HepG2 (cell line): ENCODE data around the gene HSF2BP. TPM values are rescaled to one million over a fixed set of nuclear protein-coding genes. Genes with fewer than 3 reads are reported as not detected.

Experiments
- AGO1 ChIP-seq: fragments of 200-400 bp; formaldehyde crosslinking; IDR thresholded peaks from 2 replicates; pipeline ENCODE4 v1.6.1; 2017; ENCODE audit warnings: mild to moderate bottlenecking, low read depth, low read length, moderate library complexity; ENCODE audit not compliant: poor library complexity, severe bottlenecking
- CHD2 ChIP-seq: IDR thresholded peaks from 2 replicates; pipeline ENCODE4 v1.6.1; 2011; ENCODE audit warnings: low read depth, low read length, improper control_type of control experiment
- HDAC1 ChIP-seq: sonication (generic); formaldehyde crosslinking; IDR thresholded peaks from 2 replicates; pipeline ENCODE4 v1.5.1; 2020; ENCODE audit warnings: mild to moderate bottlenecking, missing genetic modification reagents
- KAT2B ChIP-seq: fragments of 150-350 bp; IDR thresholded peaks from 2 replicates; pipeline ENCODE4 v1.6.1; 2014; ENCODE audit warnings: low read depth, low read length, borderline replicate concordance
- NCOA5 ChIP-seq: sonication (generic); formaldehyde crosslinking; IDR thresholded peaks from 2 replicates; pipeline ENCODE4 v1.4.0; 2020; ENCODE audit warnings: missing genetic modification reagents
- PHF21A ChIP-seq: sonication (generic); formaldehyde crosslinking; IDR thresholded peaks from 2 replicates; pipeline ENCODE4 v1.5.0; 2020; ENCODE audit warnings: mild to moderate bottlenecking, missing genetic modification reagents
- PHF5A ChIP-seq: IDR thresholded peaks from one replicate; pipeline ENCODE4 v1.6.1; 2018; ENCODE audit warnings: low read depth, missing genetic modification reagents; ENCODE audit not compliant: unreplicated experiment
- SP1 ChIP-seq, 2 experiments: fragments of 450-650 bp in 1 of 2; sonication (generic) in 1 of 2; formaldehyde crosslinking in 1 of 2; IDR thresholded peaks; 2 replicates each; pipeline versions ENCODE4 v1.4.0 to v1.6.1; 2016 to 2020; ENCODE audit warnings: missing genetic modification reagents in 1 of 2
- TGIF2 ChIP-seq: IDR thresholded peaks from 2 replicates; pipeline ENCODE4 v1.6.1; 2016; ENCODE audit warnings: control low read depth, missing compliant biosample characterization
- YY1 ChIP-seq: IDR thresholded peaks from 2 replicates; pipeline ENCODE4 v1.6.1; 2011; ENCODE audit warnings: low read length, low read depth, moderate library complexity, mild to moderate bottlenecking; ENCODE audit not compliant: insufficient read depth, insufficient replicate concordance
- ZBTB7A ChIP-seq: sonication (generic); formaldehyde crosslinking; IDR thresholded peaks from 2 replicates; pipeline ENCODE4 v1.8.0; 2022; ENCODE audit warnings: mild to moderate bottlenecking, missing genetic modification reagents
- ZNF20 ChIP-seq: sonication (generic); formaldehyde crosslinking; IDR thresholded peaks from 2 replicates; pipeline ENCODE4 v1.4.0; 2020; ENCODE audit warnings: mild to moderate bottlenecking, moderate library complexity, missing genetic modification reagents
- ZNF251 ChIP-seq: sonication (generic); formaldehyde crosslinking; IDR thresholded peaks from 2 replicates; pipeline ENCODE4 v1.9.0; 2021; ENCODE audit warnings: mild to moderate bottlenecking, missing genetic modification reagents
- ZNF331 ChIP-seq: sonication (generic); formaldehyde crosslinking; IDR thresholded peaks from 2 replicates; pipeline ENCODE4 v1.4.0; 2020; ENCODE audit warnings: missing genetic modification reagents
- ZNF350 ChIP-seq: sonication (generic); formaldehyde crosslinking; IDR thresholded peaks from 2 replicates; pipeline ENCODE4 v1.4.0; 2020; ENCODE audit warnings: mild to moderate bottlenecking, low read depth, missing genetic modification reagents, borderline replicate concordance
- ZNF431 ChIP-seq: sonication (generic); formaldehyde crosslinking; IDR thresholded peaks from 2 replicates; pipeline ENCODE4 v1.9.0; 2022; ENCODE audit warnings: missing genetic modification reagents, low read depth, mild to moderate bottlenecking, borderline replicate concordance
- ZNF567 ChIP-seq: sonication (generic); formaldehyde crosslinking; IDR thresholded peaks from 2 replicates; pipeline ENCODE4 v1.8.1; 2023; ENCODE audit warnings: mild to moderate bottlenecking, missing genetic modification reagents, borderline replicate concordance
- ZNF782 ChIP-seq: sonication (generic); formaldehyde crosslinking; IDR thresholded peaks from 2 replicates; pipeline ENCODE4 v1.4.0; 2020; ENCODE audit warnings: missing genetic modification reagents, mild to moderate bottlenecking, borderline replicate concordance
- ZNF879 ChIP-seq: sonication (generic); formaldehyde crosslinking; IDR thresholded peaks from 2 replicates; pipeline ENCODE4 v1.8.1; 2023; ENCODE audit warnings: missing genetic modification reagents
- polyA plus RNA-seq, 8 experiments: library from polyadenylated mRNA; depleted of rRNA in 3 of 8; stranded (reverse) in 7 of 8; unstranded in 1 of 8; fragments of >200 nt; fragmentation: Illumina TruSeq in 4 of 8; extraction: Trizol in 4 of 8; gene quantifications; 2 replicates each; pipeline versions ENCODE4 v1.2.1 to v1.2.3, GENCODE V29; 2011 to 2016; ENCODE audit warnings: low read depth in 4 of 8, missing spikeins in 1 of 8, mixed read lengths in 1 of 8; ENCODE audit not compliant: insufficient read depth in 1 of 8
- total RNA-seq, 5 experiments: library from RNA; depleted of rRNA; stranded (reverse); fragments of >200 nt; fragmentation: Illumina TruSeq; extraction: Trizol; gene quantifications; 2 replicates each; pipeline ENCODE4 v1.2.3, GENCODE V29; 2016; ENCODE audit warnings: low read depth in 1 of 5
- TF ChIP-seq, protein P1 (sequence below): sonication (generic); formaldehyde crosslinking; IDR thresholded peaks from 2 replicates; pipeline ENCODE4 v1.4.0; 2020; ENCODE audit warnings: missing genetic modification reagents
- TF ChIP-seq, protein P2 (sequence below): sonication (generic); formaldehyde crosslinking; IDR thresholded peaks from 2 replicates; pipeline ENCODE4 v1.5.0; 2020; ENCODE audit warnings: missing genetic modification reagents
- TF ChIP-seq, protein P3 (sequence below): sonication (generic); formaldehyde crosslinking; IDR thresholded peaks from 2 replicates; pipeline ENCODE4 v1.8.0; 2022; ENCODE audit warnings: missing genetic modification reagents, mild to moderate bottlenecking, moderate library complexity, borderline replicate concordance

The HSF2BP gene
- total and polyA plus RNA-seq, 2 of the 13 experiments (the other 11 are each of a cell fraction or from before 2014, with no cell fraction given), result 0.67 to 2.2 TPM

DNA sequence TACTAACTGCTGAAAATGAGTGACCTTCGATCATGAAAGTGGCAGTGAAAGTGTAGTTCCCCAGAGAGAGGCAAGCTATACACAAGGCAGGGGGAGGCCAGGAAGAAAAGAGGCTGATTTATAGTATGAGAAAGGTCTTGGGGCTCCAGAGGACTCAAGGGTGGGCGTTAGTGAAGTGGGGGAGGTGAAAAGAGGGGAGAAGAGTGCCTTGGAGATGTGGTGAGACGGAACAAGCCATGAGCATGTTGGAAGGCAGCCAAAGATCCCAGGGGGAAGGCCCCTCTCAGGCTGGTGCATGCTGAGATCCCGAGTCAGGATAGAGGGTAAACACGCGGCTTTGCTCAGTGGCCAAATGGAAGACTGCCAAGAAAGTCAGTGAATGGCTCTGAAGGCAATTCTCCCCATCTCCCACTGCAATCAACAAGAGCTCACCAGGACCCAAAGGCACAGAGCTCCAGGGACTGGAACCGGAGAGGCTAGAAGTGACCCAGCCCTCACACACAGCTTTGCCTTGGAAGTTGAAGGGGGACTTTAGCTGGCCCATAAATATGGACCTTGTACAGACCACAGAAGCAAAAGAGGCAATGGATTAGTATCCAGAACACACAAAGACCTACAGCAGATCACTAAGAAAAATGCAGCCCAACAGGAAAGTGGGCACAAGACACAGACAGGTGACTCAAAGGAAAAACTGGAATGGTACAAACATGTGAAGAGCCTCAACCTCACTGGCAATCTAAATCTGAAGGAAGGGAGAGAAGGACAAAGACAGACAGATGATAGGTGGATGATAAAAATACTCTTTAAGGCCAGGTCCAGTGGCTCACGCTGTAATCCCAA, 49.6 kb downstream of the HSF2BP start (continued):
- TF ChIP-seq, protein P1, sequence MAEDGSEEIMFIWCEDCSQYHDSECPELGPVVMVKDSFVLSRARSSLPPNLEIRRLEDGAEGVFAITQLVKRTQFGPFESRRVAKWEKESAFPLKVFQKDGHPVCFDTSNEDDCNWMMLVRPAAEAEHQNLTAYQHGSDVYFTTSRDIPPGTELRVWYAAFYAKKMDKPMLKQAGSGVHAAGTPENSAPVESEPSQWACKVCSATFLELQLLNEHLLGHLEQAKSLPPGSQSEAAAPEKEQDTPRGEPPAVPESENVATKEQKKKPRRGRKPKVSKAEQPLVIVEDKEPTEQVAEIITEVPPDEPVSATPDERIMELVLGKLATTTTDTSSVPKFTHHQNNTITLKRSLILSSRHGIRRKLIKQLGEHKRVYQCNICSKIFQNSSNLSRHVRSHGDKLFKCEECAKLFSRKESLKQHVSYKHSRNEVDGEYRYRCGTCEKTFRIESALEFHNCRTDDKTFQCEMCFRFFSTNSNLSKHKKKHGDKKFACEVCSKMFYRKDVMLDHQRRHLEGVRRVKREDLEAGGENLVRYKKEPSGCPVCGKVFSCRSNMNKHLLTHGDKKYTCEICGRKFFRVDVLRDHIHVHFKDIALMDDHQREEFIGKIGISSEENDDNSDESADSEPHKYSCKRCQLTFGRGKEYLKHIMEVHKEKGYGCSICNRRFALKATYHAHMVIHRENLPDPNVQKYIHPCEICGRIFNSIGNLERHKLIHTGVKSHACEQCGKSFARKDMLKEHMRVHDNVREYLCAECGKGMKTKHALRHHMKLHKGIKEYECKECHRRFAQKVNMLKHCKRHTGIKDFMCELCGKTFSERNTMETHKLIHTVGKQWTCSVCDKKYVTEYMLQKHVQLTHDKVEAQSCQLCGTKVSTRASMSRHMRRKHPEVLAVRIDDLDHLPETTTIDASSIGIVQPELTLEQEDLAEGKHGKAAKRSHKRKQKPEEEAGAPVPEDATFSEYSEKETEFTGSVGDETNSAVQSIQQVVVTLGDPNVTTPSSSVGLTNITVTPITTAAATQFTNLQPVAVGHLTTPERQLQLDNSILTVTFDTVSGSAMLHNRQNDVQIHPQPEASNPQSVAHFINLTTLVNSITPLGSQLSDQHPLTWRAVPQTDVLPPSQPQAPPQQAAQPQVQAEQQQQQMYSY (CRISPR knock-in tag), result no peak
- no peak for TF ChIP-seq ZNF879 (CRISPR knock-in tag)
- TF ChIP-seq HDAC1, result peak; percentile 66
- TF ChIP-seq ZNF431, result peak; percentile 63; the same call in 1 of the 2 replicates
- 0 out of 2 replicates have a peak, but pooled peaks have one; percentile 36 for TF ChIP-seq ZBTB7A (CRISPR knock-in tag)
- TF ChIP-seq ZNF782 (CRISPR knock-in tag), result no peak
- TF ChIP-seq AGO1, result no peak
- TF ChIP-seq CHD2, result no peak
- peak; percentile 80 for TF ChIP-seq PHF21A
- no peak for TF ChIP-seq NCOA5 (CRISPR knock-in tag)
- TF ChIP-seq ZNF251 (CRISPR knock-in tag), result no peak
- TF ChIP-seq, protein P2, sequence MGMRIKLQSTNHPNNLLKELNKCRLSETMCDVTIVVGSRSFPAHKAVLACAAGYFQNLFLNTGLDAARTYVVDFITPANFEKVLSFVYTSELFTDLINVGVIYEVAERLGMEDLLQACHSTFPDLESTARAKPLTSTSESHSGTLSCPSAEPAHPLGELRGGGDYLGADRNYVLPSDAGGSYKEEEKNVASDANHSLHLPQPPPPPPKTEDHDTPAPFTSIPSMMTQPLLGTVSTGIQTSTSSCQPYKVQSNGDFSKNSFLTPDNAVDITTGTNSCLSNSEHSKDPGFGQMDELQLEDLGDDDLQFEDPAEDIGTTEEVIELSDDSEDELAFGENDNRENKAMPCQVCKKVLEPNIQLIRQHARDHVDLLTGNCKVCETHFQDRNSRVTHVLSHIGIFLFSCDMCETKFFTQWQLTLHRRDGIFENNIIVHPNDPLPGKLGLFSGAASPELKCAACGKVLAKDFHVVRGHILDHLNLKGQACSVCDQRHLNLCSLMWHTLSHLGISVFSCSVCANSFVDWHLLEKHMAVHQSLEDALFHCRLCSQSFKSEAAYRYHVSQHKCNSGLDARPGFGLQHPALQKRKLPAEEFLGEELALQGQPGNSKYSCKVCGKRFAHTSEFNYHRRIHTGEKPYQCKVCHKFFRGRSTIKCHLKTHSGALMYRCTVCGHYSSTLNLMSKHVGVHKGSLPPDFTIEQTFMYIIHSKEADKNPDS, result no peak
- no peak for TF ChIP-seq ZNF20
- TF ChIP-seq, protein P3, sequence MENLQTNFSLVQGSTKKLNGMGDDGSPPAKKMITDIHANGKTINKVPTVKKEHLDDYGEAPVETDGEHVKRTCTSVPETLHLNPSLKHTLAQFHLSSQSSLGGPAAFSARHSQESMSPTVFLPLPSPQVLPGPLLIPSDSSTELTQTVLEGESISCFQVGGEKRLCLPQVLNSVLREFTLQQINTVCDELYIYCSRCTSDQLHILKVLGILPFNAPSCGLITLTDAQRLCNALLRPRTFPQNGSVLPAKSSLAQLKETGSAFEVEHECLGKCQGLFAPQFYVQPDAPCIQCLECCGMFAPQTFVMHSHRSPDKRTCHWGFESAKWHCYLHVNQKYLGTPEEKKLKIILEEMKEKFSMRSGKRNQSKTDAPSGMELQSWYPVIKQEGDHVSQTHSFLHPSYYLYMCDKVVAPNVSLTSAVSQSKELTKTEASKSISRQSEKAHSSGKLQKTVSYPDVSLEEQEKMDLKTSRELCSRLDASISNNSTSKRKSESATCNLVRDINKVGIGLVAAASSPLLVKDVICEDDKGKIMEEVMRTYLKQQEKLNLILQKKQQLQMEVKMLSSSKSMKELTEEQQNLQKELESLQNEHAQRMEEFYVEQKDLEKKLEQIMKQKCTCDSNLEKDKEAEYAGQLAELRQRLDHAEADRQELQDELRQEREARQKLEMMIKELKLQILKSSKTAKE, result no peak
- 0 out of 2 replicates have a peak, but pooled peaks have one; percentile 40 for TF ChIP-seq ZNF567 (CRISPR knock-in tag)
- peak; percentile 65 for TF ChIP-seq ZNF350 (CRISPR knock-in tag)
- no peak for TF ChIP-seq YY1
- TF ChIP-seq SP1 (IDR thresholded peaks at IDR 0.05), result no peak
- TF ChIP-seq SP1 (CRISPR knock-in tag; IDR thresholded peaks at IDR 0.05), result no peak
- TF ChIP-seq TGIF2 (CRISPR knock-in tag), result peak; percentile 45; the same call in 1 of the 2 replicates
- TF ChIP-seq KAT2B, result no peak
- TF ChIP-seq PHF5A (CRISPR knock-in tag), result no peak
- peak; percentile 60 for TF ChIP-seq ZNF331 (CRISPR knock-in tag)
